GM21390 (cell line): ENCODE measurements around the gene UQCRHL.
"Not testable (repeated sequence)": the region's sequence is repeated elsewhere in the genome, so short reads cannot be mapped to it uniquely, and the experiment has no call there.

ENCODE experiments used
- ATAC-seq: cut with Tn5 transposase; IDR thresholded peaks from one replicate; pipeline ENCODE4 v1.9.1; 2021; ENCODE audit not compliant: unreplicated experiment

Gene UQCRHL

DNA sequence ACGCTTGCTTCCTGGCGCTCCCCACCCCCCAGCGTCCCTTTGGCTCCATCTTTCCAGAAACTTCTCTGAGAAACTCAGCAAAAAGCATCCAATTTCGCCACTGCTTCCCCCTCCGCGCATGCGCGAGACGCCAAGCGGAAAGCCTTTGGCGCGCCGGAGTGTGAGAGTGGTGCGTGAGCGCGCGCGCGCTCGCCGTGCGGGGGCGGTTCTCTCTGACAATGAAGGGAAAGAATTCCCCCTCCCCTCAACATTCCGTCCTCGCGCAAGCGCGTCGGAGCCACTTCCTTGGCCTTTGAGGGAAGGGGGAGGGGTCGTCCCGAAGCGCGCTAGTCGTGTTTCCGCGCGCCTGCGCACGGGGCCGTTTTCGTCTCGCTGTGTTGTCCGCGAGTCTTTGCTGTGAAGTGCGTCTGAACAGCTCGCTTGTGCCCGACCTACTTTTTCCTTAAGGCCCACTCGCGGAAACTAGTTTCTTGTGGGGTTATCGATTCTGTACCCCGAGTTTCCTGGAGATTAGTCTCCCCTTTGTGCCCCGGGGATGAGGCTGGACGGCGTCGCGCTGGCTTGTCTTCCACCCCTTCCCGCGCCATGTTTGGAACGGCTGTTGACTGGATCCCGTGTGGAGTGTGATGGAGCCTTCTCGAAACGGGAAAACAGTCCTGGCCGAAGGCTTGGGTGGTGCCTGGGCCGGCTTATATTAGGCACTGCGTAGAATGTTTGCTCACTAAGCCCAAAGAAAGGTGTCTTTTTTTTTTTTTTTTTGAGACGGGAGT, 28.5 kb upstream of the UQCRHL start:
- ATAC-seq, result peak; percentile 46

DNA sequence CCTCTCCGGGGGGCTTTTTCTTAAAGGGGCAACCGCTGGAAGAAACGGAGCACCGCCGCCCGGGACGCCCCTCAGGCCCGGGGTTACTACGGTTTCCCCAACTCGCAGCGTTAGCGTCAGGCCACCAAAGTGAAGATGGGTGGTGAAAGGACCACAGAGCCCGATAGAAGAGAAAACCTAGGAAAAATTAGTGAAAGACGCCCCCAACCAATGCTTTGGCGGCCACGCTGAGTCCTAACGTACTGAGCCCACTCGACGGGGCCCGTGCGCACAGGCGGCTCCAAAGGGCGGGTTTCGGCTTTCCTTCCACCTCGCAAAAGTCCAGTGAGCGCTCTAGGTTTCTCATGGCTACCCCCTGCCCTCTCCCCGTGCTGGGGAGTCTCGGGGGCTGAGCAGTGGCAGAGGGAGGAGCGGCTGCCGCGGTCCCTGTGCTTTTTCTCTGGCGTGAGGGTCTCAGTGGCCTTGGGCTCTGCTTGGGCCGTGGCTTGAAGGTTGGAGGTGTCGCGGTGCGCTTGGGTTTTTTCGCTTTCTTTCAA, 27.8 kb upstream of the UQCRHL start:
- ATAC-seq, result no peak

DNA sequence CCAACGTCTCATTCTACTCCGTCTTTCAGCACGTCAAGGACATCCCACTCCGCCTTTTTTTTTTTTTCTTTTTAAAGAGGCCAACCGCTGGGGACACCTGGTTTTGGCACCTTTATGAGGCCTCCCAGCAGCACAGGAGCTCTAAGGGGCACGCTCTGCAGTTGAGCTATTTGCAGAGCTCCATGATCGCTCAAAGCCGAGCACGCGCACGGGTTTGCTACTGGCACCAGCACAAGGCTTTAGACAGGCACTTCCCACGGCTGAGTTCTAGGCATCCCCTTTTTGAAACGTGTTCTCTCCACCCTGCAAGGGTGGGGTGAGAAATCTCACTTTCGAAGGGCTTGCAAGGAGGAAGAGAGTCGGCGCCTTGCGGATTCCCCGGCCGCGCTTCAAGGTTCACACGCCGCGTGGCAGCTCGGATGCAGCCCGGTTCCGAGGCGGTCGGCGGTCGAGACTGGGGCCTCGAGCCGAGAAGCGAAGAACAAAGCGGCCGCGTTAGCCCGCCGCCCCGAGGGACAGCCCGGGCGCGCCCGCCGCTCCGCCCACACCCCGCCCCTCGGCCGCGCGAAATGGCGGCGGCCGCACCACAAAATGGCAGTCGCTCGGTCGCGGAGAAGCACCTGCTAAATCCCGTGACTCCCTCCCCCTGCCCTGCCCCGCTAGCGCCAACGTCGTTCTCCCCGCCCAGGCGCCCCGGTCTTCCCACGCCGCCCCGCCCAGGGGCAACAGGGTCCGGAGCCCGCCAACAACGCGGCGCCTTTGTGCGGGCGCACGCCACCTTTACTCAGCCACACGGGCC, 27.2 kb upstream of the UQCRHL start:
- ATAC-seq, result peak; percentile 47

DNA sequence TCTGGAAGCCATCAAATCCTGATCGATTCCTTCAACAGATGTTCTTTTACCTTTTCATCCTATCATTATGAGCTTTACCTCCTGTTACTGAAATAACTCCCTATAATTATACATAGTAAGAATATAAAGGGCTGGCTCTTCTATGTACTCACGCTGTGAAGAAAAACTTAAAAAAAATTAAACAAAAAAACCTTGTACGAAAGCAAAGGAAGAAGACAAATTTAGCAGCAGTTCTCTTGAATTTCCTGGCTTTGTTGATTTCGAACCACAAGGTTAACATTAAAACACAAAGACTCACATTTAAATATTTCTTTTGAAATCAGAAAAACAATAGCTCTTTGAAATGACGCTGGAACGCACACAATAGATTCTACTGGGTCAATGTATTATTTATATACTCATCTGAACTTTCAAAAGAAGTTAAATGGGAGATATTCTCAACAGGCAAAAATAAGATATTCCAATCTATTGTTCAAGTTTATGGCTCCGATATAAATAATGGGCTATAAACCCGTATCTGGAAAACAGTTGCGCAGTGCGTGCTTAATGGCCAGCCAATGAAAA, 26.5 kb upstream of the UQCRHL start:
- ATAC-seq, result no peak

DNA sequence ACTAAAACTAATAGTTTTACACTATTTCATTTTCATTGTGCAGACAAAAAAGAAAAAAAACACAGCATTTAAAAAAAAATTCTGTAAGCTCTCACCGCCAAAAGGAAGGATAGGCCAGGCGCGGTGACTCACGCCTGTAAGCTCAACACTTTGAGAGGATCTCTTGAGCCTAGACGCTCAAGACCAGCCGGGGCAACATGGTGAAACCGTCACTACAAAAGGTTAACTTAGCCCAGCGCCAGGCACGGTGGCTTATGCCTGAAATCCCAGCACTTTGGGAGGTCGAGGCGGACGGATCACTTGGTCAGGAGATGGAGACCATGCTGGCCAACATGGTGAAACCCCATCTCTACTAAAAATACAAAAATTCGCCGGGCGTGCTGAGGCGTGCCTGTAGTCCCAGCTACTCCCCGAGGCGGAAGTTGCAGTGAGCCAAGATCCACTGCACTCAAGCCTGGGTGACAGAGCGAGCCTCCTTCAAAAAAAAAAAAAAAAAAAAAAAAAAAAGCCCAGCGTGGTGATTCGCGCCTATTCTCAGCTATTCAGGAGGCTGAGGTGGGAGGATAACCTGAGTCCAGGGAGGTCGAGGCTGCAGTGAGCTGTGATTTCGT, 25.7 kb upstream of the UQCRHL start:
- no peak for ATAC-seq

DNA sequence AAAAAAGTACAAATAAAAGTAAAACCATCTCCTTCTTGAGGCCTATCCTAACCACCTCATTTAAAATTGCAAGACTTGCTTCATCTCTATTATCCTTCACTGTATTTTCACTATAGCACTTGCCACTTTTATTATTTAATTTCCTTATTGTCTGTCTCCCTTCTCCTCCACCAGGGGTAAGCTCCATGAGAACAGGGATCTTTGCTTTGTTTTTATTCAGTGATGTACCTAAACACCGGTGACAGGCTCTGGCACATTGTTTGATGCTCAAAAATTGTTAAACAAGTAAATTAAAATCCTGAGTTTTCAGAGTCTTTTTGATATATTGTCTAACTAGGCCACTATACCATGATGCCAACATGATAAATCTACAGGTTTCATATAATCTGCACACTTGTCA, 22.8 kb upstream of the UQCRHL start:
- no peak for ATAC-seq

DNA sequence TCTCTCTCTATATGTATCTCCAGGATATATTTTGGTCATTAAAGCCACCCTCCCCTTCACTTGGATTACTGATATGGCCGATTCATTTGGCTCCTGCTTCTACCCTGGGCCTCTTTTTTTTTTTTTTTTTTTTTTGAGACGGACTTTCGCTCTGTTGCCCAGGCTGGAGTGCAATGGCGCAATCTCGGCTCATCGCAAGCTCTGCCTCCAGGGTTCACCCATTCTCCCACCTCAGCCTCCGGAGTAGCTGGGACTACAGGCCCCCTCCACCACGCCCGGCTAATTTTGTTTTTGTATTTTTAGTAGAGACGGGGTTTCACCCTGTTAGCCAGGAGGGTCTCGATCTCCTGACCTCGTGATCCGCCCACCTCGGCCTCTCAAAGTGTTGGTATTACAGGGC, 21.5 kb upstream of the UQCRHL start:
- not testable (repeated sequence) for ATAC-seq

DNA sequence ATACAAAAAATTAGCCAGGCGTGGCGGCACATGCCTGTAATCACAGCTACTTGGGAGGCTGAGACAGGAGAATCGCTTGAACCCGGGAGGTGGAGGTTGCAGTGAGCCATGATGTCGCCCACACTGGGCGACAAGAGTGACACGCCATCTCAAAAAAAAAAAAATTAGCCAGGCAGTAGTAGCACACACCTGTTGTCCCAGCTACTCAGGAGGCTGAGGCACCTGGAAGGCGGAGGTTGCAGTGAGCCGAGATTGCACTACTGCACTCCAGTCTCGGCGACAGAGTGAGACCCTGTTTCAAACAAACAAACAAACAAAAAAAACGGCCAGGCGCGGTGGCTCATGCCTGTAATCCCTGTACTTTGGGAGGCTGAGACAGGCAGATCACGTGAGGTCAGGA, 20.1 kb upstream of the UQCRHL start:
- not testable (repeated sequence) for ATAC-seq

DNA sequence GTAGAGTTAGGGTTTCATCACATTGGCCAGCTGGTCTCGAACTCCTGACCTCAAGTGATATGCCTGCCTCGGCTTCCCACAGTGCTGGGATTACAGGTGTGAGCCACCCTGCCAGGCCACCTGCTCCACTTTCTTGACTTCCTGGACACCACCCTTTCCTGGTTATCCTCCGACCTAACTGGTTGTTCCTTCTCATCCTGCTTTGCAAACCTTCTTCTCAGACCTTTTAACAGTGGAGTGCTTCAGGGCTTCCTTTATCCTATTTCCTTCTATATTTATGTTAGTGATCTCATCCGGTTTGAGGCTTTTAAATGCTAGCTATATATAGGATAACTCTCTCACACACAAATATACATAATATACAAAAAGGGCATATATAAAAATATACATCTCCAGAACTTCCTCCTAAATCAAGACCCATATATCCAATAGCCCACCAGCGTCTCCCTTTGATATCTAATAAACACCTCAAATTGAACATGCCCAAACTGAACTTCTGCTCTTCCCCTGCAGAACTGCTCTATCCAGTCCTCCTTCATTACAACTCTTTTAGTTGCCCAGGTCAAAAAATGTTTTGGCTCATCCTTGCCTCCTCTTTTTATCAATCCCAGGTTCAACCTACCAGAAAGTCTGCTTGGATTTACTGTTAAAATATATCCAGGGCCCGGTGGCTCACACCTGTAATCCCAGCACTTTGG, 19.5 kb upstream of the UQCRHL start:
- ATAC-seq, result no peak

DNA sequence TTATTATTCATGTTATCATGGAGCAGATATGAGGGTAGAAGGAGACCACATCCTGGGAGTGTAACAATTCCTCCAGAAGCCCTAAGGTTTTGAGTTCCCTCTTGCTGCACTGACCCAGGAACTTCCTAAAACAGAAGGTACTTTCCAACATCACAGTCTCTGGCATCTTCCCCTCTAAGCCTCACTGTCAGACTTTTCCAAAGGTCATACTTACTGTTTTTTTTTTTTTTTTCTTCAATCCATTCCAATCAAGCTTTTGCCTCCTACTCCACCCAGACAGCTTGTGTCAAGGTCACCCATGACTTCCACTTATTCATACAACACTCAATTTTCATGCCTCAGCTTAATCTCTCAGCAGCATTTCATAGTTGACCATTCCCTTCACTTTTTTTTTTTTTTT, 18.4 kb upstream of the UQCRHL start:
- no peak for ATAC-seq

DNA sequence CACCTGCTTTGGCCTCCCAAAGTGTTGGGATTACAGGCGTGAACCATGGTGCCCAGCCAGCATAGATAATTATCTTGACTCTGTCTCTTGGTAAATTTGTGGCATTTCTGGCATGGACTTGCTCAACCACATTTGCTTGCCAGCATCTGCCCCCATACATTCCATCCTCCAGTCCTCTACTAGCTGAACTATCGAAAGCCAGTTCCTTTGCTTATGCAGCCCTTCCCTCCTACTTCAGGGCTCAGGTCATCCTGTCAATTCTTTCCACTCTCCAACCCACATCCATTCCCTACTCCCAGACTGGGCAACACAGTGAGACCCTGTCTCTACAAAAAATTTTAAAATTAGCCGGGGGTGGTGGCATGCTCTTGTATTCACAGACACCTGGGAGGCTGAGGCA, 13.0 kb upstream of the UQCRHL start:
- ATAC-seq, result no peak

DNA sequence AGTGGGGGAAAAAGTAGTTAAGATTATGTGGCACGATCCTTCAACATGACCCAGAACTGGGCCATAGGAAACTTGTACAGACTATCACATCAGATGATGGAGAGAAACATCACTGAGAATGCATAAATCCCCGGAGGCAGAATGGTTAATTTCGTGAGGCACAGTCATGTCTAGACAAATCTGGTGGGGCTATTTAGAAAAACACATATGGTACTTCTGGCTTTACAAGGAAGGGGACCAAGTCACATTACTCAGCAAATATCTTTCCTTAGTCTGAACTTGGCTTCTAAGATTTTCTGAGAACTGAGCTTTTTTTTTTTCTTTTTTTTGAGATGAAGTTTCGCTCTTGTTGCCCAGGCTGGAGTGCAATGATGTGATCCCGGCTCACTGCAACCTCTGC, 9.2 kb upstream of the UQCRHL start:
- ATAC-seq, result no peak

DNA sequence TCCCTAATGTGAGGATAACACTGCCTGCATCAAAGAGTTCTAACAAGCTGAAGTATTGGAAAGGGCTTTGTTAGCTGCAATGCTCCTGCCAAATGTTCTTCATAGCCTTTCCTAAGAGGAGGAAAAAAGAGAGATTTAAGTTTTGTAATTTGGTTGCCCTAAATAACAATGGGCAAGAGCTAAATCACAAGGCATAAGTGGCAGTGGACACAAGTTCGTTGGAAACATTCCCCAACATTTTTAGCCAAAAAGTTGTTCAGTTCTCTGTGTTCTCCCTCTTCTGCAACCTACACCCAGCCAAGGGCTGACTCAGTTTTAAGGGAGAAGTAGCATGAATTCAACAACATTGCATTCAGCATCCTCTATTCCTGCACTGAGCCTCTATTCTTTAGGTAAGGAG, 2.6 kb upstream of the UQCRHL start:
- ATAC-seq, result no peak

DNA sequence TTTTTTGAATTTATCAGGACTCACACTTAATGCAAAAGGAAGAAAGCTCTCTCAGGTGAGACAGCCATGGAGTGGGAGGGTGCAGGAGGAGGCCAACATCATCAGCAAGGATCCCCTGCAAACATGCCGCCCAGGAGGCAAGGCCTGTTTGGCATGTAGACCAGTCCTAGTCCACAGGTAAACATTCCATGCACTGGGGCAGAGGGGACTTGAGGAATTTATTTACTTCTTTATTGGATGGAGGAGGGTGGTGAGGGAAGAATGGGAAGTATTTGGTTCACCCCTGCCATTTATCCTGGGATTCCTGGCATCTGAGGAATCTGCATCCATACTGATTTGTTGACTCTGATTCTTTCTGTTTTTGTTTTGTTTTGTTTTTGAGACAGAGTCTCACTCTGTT, 1.5 kb upstream of the UQCRHL start:
- ATAC-seq, result no peak

DNA sequence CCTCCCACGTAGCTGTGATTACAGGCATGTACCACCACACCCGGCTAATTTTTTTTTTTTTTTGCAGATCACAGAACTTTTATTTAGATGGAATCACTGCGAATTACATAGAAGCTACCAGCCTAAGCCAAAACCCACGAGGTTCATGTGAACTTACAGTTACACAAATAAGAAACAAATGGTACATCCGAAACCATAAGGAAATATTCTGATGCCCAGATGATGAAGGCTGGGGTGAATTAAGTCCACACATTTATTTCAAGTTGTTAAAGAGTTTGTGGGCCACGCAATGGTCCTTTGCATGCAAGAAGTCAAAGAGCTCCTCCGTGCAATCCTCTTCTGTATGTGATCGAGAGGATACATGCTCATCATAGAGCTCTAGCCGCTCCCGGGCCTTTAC, 328 bp downstream of the UQCRHL start:
- no peak for ATAC-seq

DNA sequence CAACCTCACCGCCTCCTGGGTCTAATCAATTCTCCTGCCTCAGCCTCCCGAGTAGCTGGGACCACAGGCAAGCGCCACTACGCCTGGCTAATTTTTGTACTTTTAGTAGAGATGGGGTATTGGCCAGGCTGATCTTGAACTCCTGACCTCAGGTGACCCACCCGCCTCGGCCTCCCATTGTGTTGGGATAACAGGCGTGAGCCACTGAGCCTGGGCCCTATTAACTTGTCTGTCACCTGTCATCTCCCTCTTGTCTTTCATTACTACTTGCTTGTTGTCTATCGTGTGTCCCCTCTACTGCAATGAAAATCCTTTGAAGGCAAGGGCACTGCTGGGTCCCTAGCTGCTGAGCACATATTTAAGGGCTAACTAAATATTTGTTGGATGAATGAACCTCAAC, 3.4 kb downstream of the UQCRHL start:
- ATAC-seq, result no peak

DNA sequence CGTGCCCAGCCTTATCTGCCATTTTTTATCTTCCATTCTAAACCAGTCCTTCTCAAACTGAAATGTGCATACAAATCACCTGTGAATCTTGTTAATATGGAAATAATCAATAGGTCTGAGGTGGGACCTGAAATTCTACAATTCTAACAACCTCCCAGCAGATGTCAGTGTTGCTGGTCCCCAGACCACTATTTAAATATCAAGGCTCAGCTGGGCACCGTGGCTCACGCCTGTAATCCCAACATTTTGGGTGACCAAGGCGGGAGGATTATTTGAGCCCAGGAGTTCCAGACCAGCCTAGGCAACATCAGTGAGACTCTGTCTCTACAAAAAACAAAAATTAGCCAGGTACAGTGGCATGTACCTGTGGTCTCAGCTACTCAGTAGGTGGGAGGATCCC, 4.1 kb downstream of the UQCRHL start:
- no peak for ATAC-seq

DNA sequence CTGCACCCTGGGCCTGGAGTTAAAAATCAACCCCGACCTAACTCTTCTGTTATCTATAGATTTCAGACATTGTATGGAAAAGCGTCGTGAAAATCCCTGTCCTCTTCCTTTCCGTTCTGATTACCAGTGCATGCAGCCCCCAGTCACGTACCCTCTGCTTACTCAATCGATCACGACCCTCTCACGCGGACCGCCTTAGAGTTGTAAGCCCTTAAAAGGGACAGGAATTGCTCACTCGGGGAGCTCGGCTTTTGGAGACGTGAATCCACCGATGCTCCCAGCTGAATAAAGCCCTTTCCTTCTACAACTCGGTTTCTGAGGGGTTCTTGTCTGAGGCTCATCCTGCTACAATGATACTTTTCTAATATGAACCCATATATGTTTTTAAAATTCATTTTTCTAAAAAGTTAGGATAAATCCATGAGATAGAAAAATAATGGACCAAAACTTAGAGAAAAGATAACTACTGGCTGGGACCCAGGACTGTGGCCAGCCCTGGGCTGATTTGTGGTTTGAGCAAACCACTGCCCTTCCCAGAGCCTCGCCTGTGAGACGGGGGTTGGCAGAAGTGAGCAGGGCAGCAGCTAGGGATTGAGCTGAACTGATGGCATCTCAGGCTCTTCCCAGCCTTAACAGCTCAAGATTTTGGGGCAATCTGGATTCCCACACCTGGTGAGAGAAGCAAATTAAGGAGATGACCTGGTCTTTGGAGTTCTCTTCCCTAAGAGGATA, 5.0 kb downstream of the UQCRHL start:
- no peak for ATAC-seq

DNA sequence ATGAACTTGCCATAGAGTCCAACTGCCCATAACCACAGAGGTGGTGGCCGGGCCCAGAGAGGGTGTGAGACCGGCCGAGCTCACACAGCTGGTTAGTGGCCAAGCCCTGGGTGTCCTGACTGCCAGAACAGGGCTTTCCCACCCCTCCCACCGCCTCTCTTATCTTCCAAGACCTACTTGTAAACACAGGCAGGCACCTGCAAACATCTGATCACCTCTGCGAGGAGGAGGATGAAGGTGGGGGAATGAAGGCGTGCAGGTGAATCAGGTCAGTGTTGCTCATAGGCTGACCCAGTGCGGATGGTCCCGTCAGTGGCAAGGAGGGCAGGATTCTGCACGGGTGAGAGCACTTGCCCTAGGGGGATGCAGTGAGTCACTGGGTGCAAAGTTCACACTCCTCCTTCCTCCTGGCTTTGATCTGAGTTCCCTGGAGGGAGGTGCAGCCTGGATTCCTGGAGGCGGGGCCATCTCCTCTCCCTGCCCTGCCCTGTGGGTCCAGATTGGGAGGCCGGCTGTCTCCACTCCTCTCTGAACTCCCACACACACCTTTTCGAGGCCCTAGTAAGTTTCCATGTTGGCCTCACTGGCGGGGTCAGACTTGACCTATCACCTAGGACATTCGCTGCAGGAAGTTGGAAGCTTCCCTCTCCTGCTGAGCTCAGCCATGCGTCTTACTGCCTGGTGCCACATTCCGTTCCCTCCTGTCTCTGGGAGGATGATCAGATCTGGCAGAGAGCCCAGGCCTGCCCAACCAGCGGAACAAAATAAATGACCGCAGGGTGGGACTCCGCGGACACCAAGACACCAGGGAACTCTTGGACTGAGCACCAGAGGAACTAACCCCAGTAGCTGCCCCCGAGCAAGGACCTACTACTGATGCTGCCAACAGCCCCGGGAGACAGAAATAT, 7.3 kb downstream of the UQCRHL start:
- ATAC-seq, result no peak
